SH-SY5Y (cell line): Measurements from ENCODE around the gene TPMT.

Experiments
- GATA2 ChIP-seq: IDR thresholded peaks from 2 replicates; pipeline ENCODE4 v1.6.1; 2011; ENCODE audit warnings: mild to moderate bottlenecking, low read depth, low read length
- GATA3 ChIP-seq: IDR thresholded peaks from 2 replicates; pipeline ENCODE4 v1.6.1; 2011; ENCODE audit warnings: low read depth, mild to moderate bottlenecking, low read length, moderate library complexity

- TF ChIP-seq GATA2 (no peak), GATA3 (no peak)
Measured at GRCh38 chr6:18099511-18099910, 55.4 kb downstream of the TPMT start.
